Measurements from ENCODE around the gene HSD17B1. TPM values are rescaled to one million over a fixed set of nuclear protein-coding genes. Genes with fewer than 3 reads are reported as not detected.

HSD17B1 gene
- total and polyA plus RNA-seq, 2 of the 13 experiments (the other 11 are each of a cell fraction or from before 2014, with no cell fraction given) = 0.54 to 0.93 TPM

- TF ChIP-seq ZFP36 (IDR thresholded peaks at IDR 0.05; ENCODE audit: borderline replicate concordance, low read depth, low read length, partially characterized antibody) = no peak
- TF ChIP-seq CBX1 (IDR thresholded peaks at IDR 0.05; ENCODE audit: low read depth) = no peak
- TF ChIP-seq ZNF281 (CRISPR knock-in tag; IDR thresholded peaks at IDR 0.05; ENCODE audit: borderline replicate concordance) = peak; percentile 60; the same call in 1 of the 2 replicates
- no peak for TF ChIP-seq ZNF275 (CRISPR knock-in tag; IDR thresholded peaks at IDR 0.05; ENCODE audit: borderline replicate concordance)
- TF ChIP-seq NFKB2 (CRISPR knock-in tag; IDR thresholded peaks at IDR 0.05; ENCODE audit: borderline replicate concordance) = peak; percentile 73; the same call in 1 of the 2 replicates
- no peak for TF ChIP-seq HES4 (CRISPR knock-in tag; IDR thresholded peaks at IDR 0.05; ENCODE audit: borderline replicate concordance)
- no peak for TF ChIP-seq ZNF790 (CRISPR knock-in tag; IDR thresholded peaks at IDR 0.05; ENCODE audit: borderline replicate concordance)
- TF ChIP-seq ZNF224 (CRISPR knock-in tag; IDR thresholded peaks at IDR 0.05) = no peak
- TF ChIP-seq ZFP36L1 (CRISPR knock-in tag; IDR thresholded peaks at IDR 0.05) = no peak
- no peak for TF ChIP-seq NCOR1 (IDR thresholded peaks at IDR 0.05; ENCODE audit: borderline replicate concordance, low read length)
- TF ChIP-seq BCL3 (CRISPR knock-in tag; IDR thresholded peaks at IDR 0.05) = no peak
- no peak for TF ChIP-seq ZNF883 (CRISPR knock-in tag; IDR thresholded peaks at IDR 0.05; ENCODE audit: not compliant biosample characterization)
- TF ChIP-seq NR2F2 (IDR thresholded peaks at IDR 0.05; ENCODE audit: borderline replicate concordance, low read depth) = no peak
- TF ChIP-seq KLF12 (CRISPR knock-in tag; IDR thresholded peaks at IDR 0.05; ENCODE audit: borderline replicate concordance) = 0 out of 2 replicates have a peak, but pooled peaks have one; percentile 50
- no peak for TF ChIP-seq ZNF12 (CRISPR knock-in tag; IDR thresholded peaks at IDR 0.05)
- peak; percentile 17; the same call in 1 of the 2 replicates for TF ChIP-seq ZMYM3 (CRISPR knock-in tag; IDR thresholded peaks at IDR 0.05)
- TF ChIP-seq MED8 (CRISPR knock-in tag; IDR thresholded peaks at IDR 0.05; ENCODE audit: insufficient replicate concordance) = no peak
Observed at GRCh38 chr17:42517516-42517915, 35.2 kb upstream of the HSD17B1 start (continued).
